ENCODE results near the gene UBE2QL1.

Gene UBE2QL1

DNA sequence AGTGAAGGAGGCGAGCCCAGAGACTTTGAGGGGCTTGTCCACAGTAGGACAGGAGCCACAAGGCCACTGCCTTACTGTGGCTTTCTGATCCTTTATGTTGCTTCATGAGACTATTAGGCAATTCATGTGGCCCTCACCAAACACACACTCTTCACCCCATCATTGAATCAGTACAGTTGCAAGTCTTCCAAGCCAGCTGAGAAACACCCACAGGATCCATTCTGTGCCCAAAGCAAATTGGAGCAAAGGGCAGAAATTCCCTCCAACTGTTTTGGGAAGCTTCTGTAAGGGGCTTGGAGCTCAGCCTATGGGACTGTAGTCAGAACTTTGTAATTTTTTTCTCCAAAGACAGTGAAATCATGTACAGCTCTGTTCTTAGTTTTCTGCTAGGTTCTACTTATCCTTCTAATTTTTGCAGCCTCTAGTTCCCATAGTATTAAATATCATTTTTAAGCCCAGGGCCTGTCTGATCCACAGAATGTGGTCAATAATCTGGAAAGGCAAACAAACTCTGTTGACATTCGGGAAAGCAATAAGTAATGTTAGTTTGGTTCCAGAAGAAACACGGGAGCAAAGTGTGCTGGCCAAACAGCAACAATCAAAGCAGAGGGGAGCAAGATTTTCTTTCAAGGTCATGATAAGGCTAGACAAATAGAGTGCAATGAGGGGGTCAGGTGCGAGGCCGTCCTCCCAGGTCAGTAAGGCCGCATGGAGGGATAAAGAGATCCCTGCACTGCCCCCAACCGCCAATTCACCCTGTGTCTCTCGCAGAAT, 47.0 kb downstream of the UBE2QL1 start:
- ChIA-PET CTCF (no interaction called here), POLR2A (no interaction called here)
- no peak overlapping the region for H3K4me3 ChIP-seq (ENCODE audit: low read depth, low read length)
- DNase-seq (ENCODE audit: low read depth, low spot score), result no peak
- TF ChIP-seq, protein P1, sequence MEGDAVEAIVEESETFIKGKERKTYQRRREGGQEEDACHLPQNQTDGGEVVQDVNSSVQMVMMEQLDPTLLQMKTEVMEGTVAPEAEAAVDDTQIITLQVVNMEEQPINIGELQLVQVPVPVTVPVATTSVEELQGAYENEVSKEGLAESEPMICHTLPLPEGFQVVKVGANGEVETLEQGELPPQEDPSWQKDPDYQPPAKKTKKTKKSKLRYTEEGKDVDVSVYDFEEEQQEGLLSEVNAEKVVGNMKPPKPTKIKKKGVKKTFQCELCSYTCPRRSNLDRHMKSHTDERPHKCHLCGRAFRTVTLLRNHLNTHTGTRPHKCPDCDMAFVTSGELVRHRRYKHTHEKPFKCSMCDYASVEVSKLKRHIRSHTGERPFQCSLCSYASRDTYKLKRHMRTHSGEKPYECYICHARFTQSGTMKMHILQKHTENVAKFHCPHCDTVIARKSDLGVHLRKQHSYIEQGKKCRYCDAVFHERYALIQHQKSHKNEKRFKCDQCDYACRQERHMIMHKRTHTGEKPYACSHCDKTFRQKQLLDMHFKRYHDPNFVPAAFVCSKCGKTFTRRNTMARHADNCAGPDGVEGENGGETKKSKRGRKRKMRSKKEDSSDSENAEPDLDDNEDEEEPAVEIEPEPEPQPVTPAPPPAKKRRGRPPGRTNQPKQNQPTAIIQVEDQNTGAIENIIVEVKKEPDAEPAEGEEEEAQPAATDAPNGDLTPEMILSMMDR (IDR thresholded peaks at IDR 0.05; ENCODE audit: insufficient read depth, low read length, missing control alignments), result no peak

DNA sequence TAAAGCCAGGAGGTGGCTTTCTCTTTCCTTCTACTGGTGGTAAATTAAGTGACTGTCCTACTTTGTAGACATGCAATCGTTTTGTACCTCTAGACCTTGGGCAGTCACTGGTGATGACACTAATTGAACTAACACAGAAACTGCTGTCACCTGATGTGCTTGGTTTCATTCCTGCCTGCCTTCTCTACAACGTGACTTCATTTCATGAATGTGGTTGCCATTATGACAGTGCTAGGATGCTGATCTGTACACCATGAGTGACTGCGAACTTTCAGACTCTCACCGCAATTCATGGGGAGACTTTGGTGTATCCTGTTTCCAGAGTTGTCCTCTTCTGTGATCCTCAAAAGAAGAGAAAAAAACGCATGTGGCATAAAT, 47.5 kb downstream of the UBE2QL1 start:
- CTCF ChIA-PET, result no interaction called here
- no peak for DNase-seq (ENCODE audit: low read depth, low spot score)
- no peak overlapping the region for H3K4me3 ChIP-seq (ENCODE audit: low read depth, low read length)
- TF ChIP-seq, protein P1 (IDR thresholded peaks at IDR 0.05; ENCODE audit: insufficient read depth, low read length, missing control alignments), result no peak
- POLR2A ChIA-PET, result no interaction called here

DNA sequence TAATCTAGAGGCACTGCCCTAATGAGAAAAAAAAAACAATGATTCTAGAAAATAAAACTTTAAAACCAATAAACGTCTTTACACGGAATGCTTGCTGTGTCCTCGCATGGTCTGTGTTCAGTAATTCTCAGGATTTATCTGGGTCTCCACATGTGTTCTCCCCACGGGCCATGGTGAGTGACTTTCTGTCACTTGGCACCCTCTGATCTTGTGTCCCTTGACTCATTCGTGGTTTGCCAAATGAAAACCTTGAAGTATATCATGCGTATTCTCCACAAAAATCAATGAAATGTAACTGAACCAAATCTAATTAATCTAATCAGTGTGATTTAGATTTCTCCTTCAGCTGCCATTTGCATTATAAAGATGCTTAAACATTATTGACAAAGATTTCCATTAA, 48.0 kb downstream of the UBE2QL1 start:
- POLR2A ChIA-PET, result no interaction called here

DNA sequence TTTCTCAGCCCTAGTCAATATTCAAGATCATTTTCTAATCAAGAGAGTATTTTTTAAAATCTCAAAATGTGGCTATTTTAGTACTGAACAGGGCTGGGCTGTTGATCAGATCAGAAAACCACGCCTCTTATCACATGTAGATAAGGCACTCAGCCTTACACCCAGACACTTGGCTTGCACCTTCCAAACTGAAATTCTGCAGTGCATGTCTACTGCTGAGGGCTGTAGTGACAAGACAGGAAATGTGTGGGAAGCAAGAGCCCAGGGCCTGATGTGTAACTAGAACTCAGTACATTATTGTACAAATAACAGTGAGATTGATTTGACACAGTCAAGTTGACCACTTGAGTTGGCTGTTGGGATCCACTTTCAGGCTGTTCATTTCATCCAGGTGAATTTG, 48.6 kb downstream of the UBE2QL1 start:
- ChIA-PET POLR2A (no interaction called here), CTCF (no interaction called here)

More for the DNA sequence above, 48.0 kb downstream of the UBE2QL1 start:
- TF ChIP-seq, protein P1 (IDR thresholded peaks at IDR 0.05; ENCODE audit: insufficient read depth, low read length, missing control alignments), result no peak
- CTCF ChIA-PET, result no interaction called here
- H3K4me3 ChIP-seq (ENCODE audit: low read depth, low read length), result no peak overlapping the region
- no peak for DNase-seq (ENCODE audit: low read depth, low spot score)

DNA sequence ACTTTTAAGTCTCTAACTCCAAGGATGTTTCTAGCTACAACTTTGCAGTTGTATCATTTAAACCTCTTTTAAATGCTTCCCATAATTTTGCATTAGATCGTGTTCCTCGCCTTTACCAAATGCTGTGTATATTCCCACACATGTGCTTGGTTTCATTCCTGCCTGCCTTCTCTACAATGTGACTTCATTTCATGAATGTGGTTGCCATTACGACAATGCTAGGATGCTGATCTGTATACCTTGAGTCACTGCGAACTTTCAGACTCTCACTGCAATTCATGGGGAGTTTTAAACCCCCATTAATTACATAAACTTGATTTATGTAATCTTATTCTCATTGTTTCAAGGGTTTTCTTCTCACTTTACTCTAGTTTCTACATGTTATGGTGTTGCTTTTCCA, 50.3 kb downstream of the UBE2QL1 start:
- TF ChIP-seq, protein P1 (IDR thresholded peaks at IDR 0.05; ENCODE audit: insufficient read depth, low read length, missing control alignments), result no peak
- no peak overlapping the region for H3K4me3 ChIP-seq (ENCODE audit: low read depth, low read length)
- CTCF ChIA-PET, result no interaction called here
- POLR2A ChIA-PET, result no interaction called here
- DNase-seq (ENCODE audit: low read depth, low spot score), result no peak

More for the DNA sequence above, 48.6 kb downstream of the UBE2QL1 start:
- DNase-seq (ENCODE audit: low read depth, low spot score), result no peak
- TF ChIP-seq, protein P1 (IDR thresholded peaks at IDR 0.05; ENCODE audit: insufficient read depth, low read length, missing control alignments), result no peak
- no peak overlapping the region for H3K4me3 ChIP-seq (ENCODE audit: low read depth, low read length)

DNA sequence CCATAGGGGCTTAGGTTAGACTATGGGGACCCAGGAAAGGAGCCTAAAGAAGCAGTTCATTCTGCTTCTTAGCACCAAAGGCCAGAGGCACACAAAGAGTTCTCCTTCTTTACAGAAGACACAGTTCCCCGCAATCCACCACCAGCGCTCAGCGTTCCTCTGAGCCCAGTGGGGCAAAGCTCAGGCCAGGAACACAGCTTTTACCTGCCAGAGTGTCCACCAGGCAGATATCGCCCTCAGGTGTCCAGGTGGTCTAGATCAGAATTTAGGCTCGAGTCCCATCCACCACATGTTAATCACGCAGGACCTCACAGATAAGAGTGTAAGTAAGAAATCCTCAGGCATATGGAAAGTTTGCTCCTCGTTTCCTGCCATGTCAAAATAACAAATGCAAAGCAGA, 53.0 kb downstream of the UBE2QL1 start:
- no peak overlapping the region for H3K4me3 ChIP-seq (ENCODE audit: low read depth, low read length)
- DNase-seq (ENCODE audit: low read depth, low spot score), result no peak
- TF ChIP-seq, protein P1 (IDR thresholded peaks at IDR 0.05; ENCODE audit: insufficient read depth, low read length, missing control alignments), result no peak
- ChIA-PET POLR2A (no interaction called here), CTCF (no interaction called here)
